HepG2 (cell line): ENCODE results near the gene CDH13. TPM values are rescaled to one million over a fixed set of nuclear protein-coding genes. Genes with fewer than 3 reads are reported as not detected.

ENCODE experiments used
- ATAC-seq: fragments of 200-7000 bp; cut with Tn5 transposase; 3 replicates; pipeline ENCODE4 v1.9.1; 2020; ENCODE audit warnings: mild to moderate bottlenecking, moderate library complexity
- BruUV-seq: library from RNA; stranded (reverse); fragments of 400-500 nt; replicated peaks from 2 replicates; lab custom pipeline; 2021; lab: Mats Ljungman, UMichigan
- CTCF ChIA-PET: fragments of 300-600 bp; formaldehyde crosslinking; extraction: SDS; loops from one replicate; lab custom pipeline; 2021; ENCODE audit warnings: low total read pairs, inconsistent platforms, low intra/inter-chr PET ratio; lab: Yijun Ruan, JAX
- POLR2A ChIA-PET: fragments of 350-600 bp; sonication (Branson Sonifier 250); formaldehyde crosslinking; loops from one replicate; lab custom pipeline; 2020; ENCODE audit warnings: antibody characterized with exemption, inconsistent platforms; lab: Yijun Ruan, JAX
- DNase-seq: peaks from one replicate; pipeline ENCODE4 v3.0.0-alpha.2; 2015; ENCODE audit warnings: low spot score
- FAIRE-seq: peaks from 3 replicates; lab custom pipeline; 2011; peaks lifted over from hg19 to GRCh38; lab: Jason Lieb, UNC
- H2AFZ ChIP-seq: one replicate; pipeline ENCODE4 v1.6.1; 2011; ENCODE audit warnings: low read length, inconsistent platforms
- H3K27ac ChIP-seq: fragments of 300-600 bp; 3 replicates; pipeline ENCODE4 v1.8.0; 2011; ENCODE audit warnings: mixed run types, mild to moderate bottlenecking, mixed read lengths, low read length, inconsistent platforms; ENCODE audit not compliant: insufficient read depth; ENCODE audit errors: extremely low read length
- H3K27me3 ChIP-seq, 2 experiments: fragments of 200-600 bp in 1 of 2; 2 replicates in 1 of 2; 3 replicates in 1 of 2; pipeline versions ENCODE4 v1.6.0 to v1.8.0; 2011; ENCODE audit warnings: low read length in 2 of 2, mild to moderate bottlenecking in 2 of 2, moderate library complexity in 2 of 2, inconsistent platforms in 1 of 2; ENCODE audit not compliant: insufficient read depth in 2 of 2, control insufficient read depth in 1 of 2
- H3K36me3 ChIP-seq, 2 experiments: fragments of 200-600 bp in 1 of 2; replicated peaks in 1 of 2; 2 replicates in 1 of 2; 3 replicates in 1 of 2; pipeline versions ENCODE4 v1.5.1 to v1.8.0; 2011; ENCODE audit warnings: low read length in 2 of 2, inconsistent platforms in 1 of 2; ENCODE audit not compliant: insufficient read depth in 2 of 2, control insufficient read depth in 1 of 2
- H3K4me1 ChIP-seq: 2 replicates; pipeline ENCODE4 v1.5.1; 2012; ENCODE audit warnings: low read length, inconsistent platforms; ENCODE audit not compliant: insufficient read depth
- H3K4me2 ChIP-seq: 2 replicates; pipeline ENCODE4 v1.6.0; 2011; ENCODE audit warnings: low read depth, low read length, inconsistent platforms
- H3K4me3 ChIP-seq, 3 experiments: fragments of 200-600 bp in 1 of 3; sonication (generic), shearing (Covaris generic) in 1 of 3; replicated peaks in 1 of 3; 2 replicates each; pipeline ENCODE4 v1.5.1; 2011 to 2016; ENCODE audit warnings: low read length in 3 of 3, inconsistent platforms in 2 of 3, low read depth in 2 of 3, mild to moderate bottlenecking in 2 of 3, control low read depth in 1 of 3, mixed read lengths in 1 of 3; ENCODE audit not compliant: insufficient read depth in 1 of 3
- H3K79me2 ChIP-seq: one replicate; pipeline ENCODE4 v1.6.1; 2011; ENCODE audit warnings: low read length, inconsistent platforms; ENCODE audit not compliant: insufficient read depth
- H3K9ac ChIP-seq: 2 replicates; pipeline ENCODE4 v1.6.0; 2011; ENCODE audit warnings: mild to moderate bottlenecking, low read depth, low read length, inconsistent platforms; ENCODE audit not compliant: insufficient read depth
- H3K9me3 ChIP-seq: 2 replicates; pipeline ENCODE4 v1.5.1; 2012; ENCODE audit warnings: mild to moderate bottlenecking, low read length
- H4K20me1 ChIP-seq: 2 replicates; pipeline ENCODE4 v1.6.0; 2011; ENCODE audit warnings: inconsistent platforms, mild to moderate bottlenecking, low read length, moderate library complexity; ENCODE audit not compliant: insufficient read depth
- BCL6 ChIP-seq: IDR thresholded peaks from 2 replicates; pipeline ENCODE4 v1.6.1; 2016; ENCODE audit warnings: missing genetic modification reagents, missing compliant biosample characterization
- EHMT2 ChIP-seq: fragments of 200-600 bp; sonication (generic); IDR thresholded peaks from 2 replicates; pipeline ENCODE4 v1.7.0; 2017; ENCODE audit warnings: antibody characterized with exemption, low read depth, low read length, borderline replicate concordance
- ELF1 ChIP-seq: sonication (generic); formaldehyde crosslinking; IDR thresholded peaks from 2 replicates; pipeline ENCODE4 v1.4.0; 2020; ENCODE audit warnings: missing genetic modification reagents
- HDAC2 ChIP-seq: sonication (generic); formaldehyde crosslinking; IDR thresholded peaks from 2 replicates; pipeline ENCODE4 v1.4.0; 2020; ENCODE audit warnings: missing genetic modification reagents
- JUND ChIP-seq: sonication (generic); formaldehyde crosslinking; IDR thresholded peaks from 2 replicates; pipeline ENCODE4 v1.8.0; 2022; ENCODE audit warnings: mild to moderate bottlenecking, missing genetic modification reagents
- MIER2 ChIP-seq: IDR thresholded peaks from 2 replicates; pipeline ENCODE4 v1.6.1; 2016; ENCODE audit warnings: missing biosample characterization, missing genetic modification reagents
- PHB2 ChIP-seq: fragments of 450-650 bp; IDR thresholded peaks from 2 replicates; pipeline ENCODE4 v1.6.1; 2018; ENCODE audit not compliant: partially characterized antibody
- RAD51 ChIP-seq: fragments of 450-650 bp; IDR thresholded peaks from 2 replicates; pipeline ENCODE4 v1.6.1; 2016; ENCODE audit warnings: borderline replicate concordance
- SALL1 ChIP-seq: sonication (generic); formaldehyde crosslinking; IDR thresholded peaks from 2 replicates; pipeline ENCODE4 v1.8.0; 2022; ENCODE audit warnings: mild to moderate bottlenecking, missing genetic modification reagents
- SP2 ChIP-seq: sonication (generic); formaldehyde crosslinking; IDR thresholded peaks from 2 replicates; pipeline ENCODE4 v1.5.1; 2020; ENCODE audit warnings: mild to moderate bottlenecking, missing genetic modification reagents
- STAT5B ChIP-seq: sonication (generic); formaldehyde crosslinking; IDR thresholded peaks from 2 replicates; pipeline ENCODE4 v1.4.0; 2020; ENCODE audit warnings: missing genetic modification reagents
- TARDBP ChIP-seq: sonication (generic); formaldehyde crosslinking; IDR thresholded peaks from 2 replicates; pipeline ENCODE4 v1.8.0; 2022; ENCODE audit warnings: mild to moderate bottlenecking, missing genetic modification reagents
- WIZ ChIP-seq: sonication (generic); formaldehyde crosslinking; IDR thresholded peaks from 2 replicates; pipeline ENCODE4 v1.5.1; 2020; ENCODE audit warnings: mild to moderate bottlenecking, missing genetic modification reagents
- ZNF280B ChIP-seq: sonication (generic); formaldehyde crosslinking; IDR thresholded peaks from 2 replicates; pipeline ENCODE4 v1.5.0; 2020; ENCODE audit warnings: missing genetic modification reagents, mild to moderate bottlenecking, borderline replicate concordance
- ZNF615 ChIP-seq: sonication (generic); formaldehyde crosslinking; IDR thresholded peaks from 2 replicates; pipeline ENCODE4 v1.5.0; 2020; ENCODE audit warnings: mild to moderate bottlenecking, missing genetic modification reagents, borderline replicate concordance
- ZNF7 ChIP-seq: IDR thresholded peaks from 2 replicates; pipeline ENCODE4 v1.6.1; 2016; ENCODE audit warnings: missing biosample characterization, missing genetic modification reagents
- ZSCAN30 ChIP-seq: sonication (generic); formaldehyde crosslinking; IDR thresholded peaks from 2 replicates; pipeline ENCODE4 v1.5.0; 2020; ENCODE audit warnings: mild to moderate bottlenecking, missing genetic modification reagents
- WGBS: methylation state at CpG from one replicate; pipeline ENCODE4 v1.1.6; 2017; ENCODE audit warnings: low lambda C conversion rate; 5-methylcytosine and 5-hydroxymethylcytosine counted together
- in situ Hi-C: cut with HindIII; loops from 2 replicates; pipeline ENCODE4 v1.10.0; 2017; ENCODE audit warnings: low pct_unique_long_range_greater_than_20kb; ENCODE audit not compliant: extremely low pct_ligation_motif_present
- intact Hi-C: fragments of 100-400 bp; cut with micrococcal nuclease; formaldehyde crosslinking; loops from one replicate; pipeline ENCODE4 v1.10.0; 2022; ENCODE audit not compliant: unreplicated experiment
- polyA plus RNA-seq, 8 experiments: library from polyadenylated mRNA; depleted of rRNA in 3 of 8; stranded (reverse) in 7 of 8; unstranded in 1 of 8; fragments of >200 nt; fragmentation: Illumina TruSeq in 4 of 8; extraction: Trizol in 4 of 8; gene quantifications; 2 replicates each; pipeline versions ENCODE4 v1.2.1 to v1.2.3, GENCODE V29; 2011 to 2016; ENCODE audit warnings: low read depth in 4 of 8, missing spikeins in 1 of 8, mixed read lengths in 1 of 8; ENCODE audit not compliant: insufficient read depth in 1 of 8
- total RNA-seq, 5 experiments: library from RNA; depleted of rRNA; stranded (reverse); fragments of >200 nt; fragmentation: Illumina TruSeq; extraction: Trizol; gene quantifications; 2 replicates each; pipeline ENCODE4 v1.2.3, GENCODE V29; 2016; ENCODE audit warnings: low read depth in 1 of 5
- TF ChIP-seq, protein P1 (sequence below), 2 experiments: IDR thresholded peaks; 2 replicates each; pipeline ENCODE4 v1.6.1; 2011 to 2012; ENCODE audit warnings: low read length in 2 of 2, borderline replicate concordance in 1 of 2, low read depth in 1 of 2, mild to moderate bottlenecking in 1 of 2, moderate library complexity in 1 of 2
- TF ChIP-seq, protein P2 (sequence below): IDR thresholded peaks from 2 replicates; pipeline ENCODE4 v1.6.1; 2016; ENCODE audit warnings: low read depth

Gene CDH13
- total and polyA plus RNA-seq, 2 of the 13 experiments (the other 11 are each of a cell fraction or from before 2014, with no cell fraction given): not detected

- peak; percentile 13 for DNase-seq
- no peak for TF ChIP-seq JUND (CRISPR knock-in tag)
- TF ChIP-seq WIZ: peak; percentile 67; the same call in 1 of the 2 replicates
- TF ChIP-seq TARDBP: no peak
- no peak for TF ChIP-seq SP2 (CRISPR knock-in tag)
- TF ChIP-seq ELF1 (CRISPR knock-in tag): no peak
- no peak for TF ChIP-seq ZNF615 (CRISPR knock-in tag)
- TF ChIP-seq HDAC2 (CRISPR knock-in tag): 0 out of 2 replicates have a peak, but pooled peaks have one; percentile 25
- peak; percentile 55; the same call in 1 of the 2 replicates for TF ChIP-seq BCL6 (CRISPR knock-in tag)
- no peak for TF ChIP-seq ZNF280B
- TF ChIP-seq, protein P1, sequence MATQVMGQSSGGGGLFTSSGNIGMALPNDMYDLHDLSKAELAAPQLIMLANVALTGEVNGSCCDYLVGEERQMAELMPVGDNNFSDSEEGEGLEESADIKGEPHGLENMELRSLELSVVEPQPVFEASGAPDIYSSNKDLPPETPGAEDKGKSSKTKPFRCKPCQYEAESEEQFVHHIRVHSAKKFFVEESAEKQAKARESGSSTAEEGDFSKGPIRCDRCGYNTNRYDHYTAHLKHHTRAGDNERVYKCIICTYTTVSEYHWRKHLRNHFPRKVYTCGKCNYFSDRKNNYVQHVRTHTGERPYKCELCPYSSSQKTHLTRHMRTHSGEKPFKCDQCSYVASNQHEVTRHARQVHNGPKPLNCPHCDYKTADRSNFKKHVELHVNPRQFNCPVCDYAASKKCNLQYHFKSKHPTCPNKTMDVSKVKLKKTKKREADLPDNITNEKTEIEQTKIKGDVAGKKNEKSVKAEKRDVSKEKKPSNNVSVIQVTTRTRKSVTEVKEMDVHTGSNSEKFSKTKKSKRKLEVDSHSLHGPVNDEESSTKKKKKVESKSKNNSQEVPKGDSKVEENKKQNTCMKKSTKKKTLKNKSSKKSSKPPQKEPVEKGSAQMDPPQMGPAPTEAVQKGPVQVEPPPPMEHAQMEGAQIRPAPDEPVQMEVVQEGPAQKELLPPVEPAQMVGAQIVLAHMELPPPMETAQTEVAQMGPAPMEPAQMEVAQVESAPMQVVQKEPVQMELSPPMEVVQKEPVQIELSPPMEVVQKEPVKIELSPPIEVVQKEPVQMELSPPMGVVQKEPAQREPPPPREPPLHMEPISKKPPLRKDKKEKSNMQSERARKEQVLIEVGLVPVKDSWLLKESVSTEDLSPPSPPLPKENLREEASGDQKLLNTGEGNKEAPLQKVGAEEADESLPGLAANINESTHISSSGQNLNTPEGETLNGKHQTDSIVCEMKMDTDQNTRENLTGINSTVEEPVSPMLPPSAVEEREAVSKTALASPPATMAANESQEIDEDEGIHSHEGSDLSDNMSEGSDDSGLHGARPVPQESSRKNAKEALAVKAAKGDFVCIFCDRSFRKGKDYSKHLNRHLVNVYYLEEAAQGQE (IDR thresholded peaks at IDR 0.05; ENCODE audit: borderline replicate concordance in 1 of 2, low read depth in 1 of 2, low read length in 2 of 2): peak; percentile 62 to 95
- no peak for TF ChIP-seq RAD51
- peak; percentile 97 for TF ChIP-seq MIER2 (CRISPR knock-in tag)
- TF ChIP-seq ZNF7: peak; percentile 81
- TF ChIP-seq ZSCAN30 (CRISPR knock-in tag): no peak
- TF ChIP-seq SALL1 (CRISPR knock-in tag): no peak
- TF ChIP-seq, protein P2, sequence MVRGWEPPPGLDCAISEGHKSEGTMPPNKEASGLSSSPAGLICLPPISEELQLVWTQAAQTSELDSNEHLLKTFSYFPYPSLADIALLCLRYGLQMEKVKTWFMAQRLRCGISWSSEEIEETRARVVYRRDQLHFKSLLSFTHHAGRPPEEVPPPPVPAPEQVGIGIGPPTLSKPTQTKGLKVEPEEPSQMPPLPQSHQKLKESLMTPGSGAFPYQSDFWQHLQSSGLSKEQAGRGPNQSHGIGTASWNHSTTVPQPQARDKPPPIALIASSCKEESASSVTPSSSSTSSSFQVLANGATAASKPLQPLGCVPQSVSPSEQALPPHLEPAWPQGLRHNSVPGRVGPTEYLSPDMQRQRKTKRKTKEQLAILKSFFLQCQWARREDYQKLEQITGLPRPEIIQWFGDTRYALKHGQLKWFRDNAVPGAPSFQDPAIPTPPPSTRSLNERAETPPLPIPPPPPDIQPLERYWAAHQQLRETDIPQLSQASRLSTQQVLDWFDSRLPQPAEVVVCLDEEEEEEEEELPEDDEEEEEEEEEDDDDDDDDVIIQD (CRISPR knock-in tag): no peak
- no peak for TF ChIP-seq PHB2
- peak; percentile 93; the same call in 1 of the 2 replicates for TF ChIP-seq EHMT2
- 0 out of 2 replicates have a peak, but pooled peaks have one; percentile 39 for TF ChIP-seq STAT5B
- H3K4me1 ChIP-seq: no peaks in the 10 kb centered on the region
- H3K36me3 ChIP-seq: no peaks in the 10 kb centered on the region
- FAIRE-seq: no peak
- H2AFZ ChIP-seq: no peak overlapping the region
- ChIA-PET CTCF (no interaction called here), POLR2A (no interaction called here)
- no peaks in the 10 kb centered on the region for H4K20me1 ChIP-seq
- in situ Hi-C loops: no loop called here
- no peaks in the 10 kb centered on the region; a peak in 1 of 5 replicates for H3K27me3 ChIP-seq
- BruUV-seq: no TSS peak
- H3K9ac ChIP-seq: no peak overlapping the region
- WGBS: 93% methylated on average over 2 of the region's 2 CpGs
- H3K4me3 ChIP-seq: no peak overlapping the region
- no peaks in the 10 kb centered on the region for H3K9me3 ChIP-seq
- H3K79me2 ChIP-seq: no peaks in the 10 kb centered on the region
- no peak overlapping the region for H3K4me2 ChIP-seq
- ATAC-seq: no peak
- H3K27ac ChIP-seq: no peak overlapping the region
- intact Hi-C loops: no loop called here
These were observed 935.1 kb downstream of the CDH13 start for GRCh38 chr16:83561876-83562275.
